HG02678 (cell line): ENCODE measurements around the gene SLC10A3.

ENCODE experiments used
- ATAC-seq: cut with Tn5 transposase; IDR thresholded peaks from one replicate; pipeline ENCODE4 v1.9.1; 2021; ENCODE audit warnings: mild to moderate bottlenecking, moderate library complexity; ENCODE audit not compliant: unreplicated experiment

Gene SLC10A3

GRCh38 chrX:154443479-154443910 lies 46.9 kb downstream of the SLC10A3 start:
- ATAC-seq, result no peak

- ATAC-seq, result no peak
Measured at GRCh38 chrX:154441984-154442707, 48.3 kb downstream of the SLC10A3 start.

GRCh38 chrX:154441564-154441963 lies 48.9 kb downstream of the SLC10A3 start:
- no peak for ATAC-seq

GRCh38 chrX:154440623-154441357 lies 49.6 kb downstream of the SLC10A3 start:
- ATAC-seq, result no peak

- ATAC-seq, result no peak
Measured at GRCh38 chrX:154439841-154440240, 50.6 kb downstream of the SLC10A3 start.

GRCh38 chrX:154437971-154438893 lies 52.2 kb downstream of the SLC10A3 start:
- ATAC-seq, result no peak
